Measurements from ENCODE around the gene SCCPDH.

The SCCPDH gene

DNA sequence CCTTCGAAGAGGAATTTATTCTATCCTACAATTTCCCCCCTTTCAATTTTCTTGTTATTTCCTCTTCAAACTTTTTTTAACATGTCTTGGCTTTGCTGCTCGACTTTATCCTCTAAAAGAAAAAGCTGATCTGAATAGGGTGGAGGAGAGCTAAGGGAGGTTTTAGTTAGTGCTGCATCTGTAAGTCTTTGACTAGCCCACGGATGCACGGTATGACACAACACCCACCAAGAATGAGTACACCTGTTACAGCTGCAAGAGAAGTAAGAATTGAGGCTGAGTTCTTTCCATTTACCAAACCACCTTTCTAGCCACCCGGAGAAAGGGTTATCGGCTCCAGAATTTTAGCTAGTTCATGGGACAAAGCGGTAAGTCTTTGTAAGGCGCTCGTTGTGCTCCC is 23.8 kb downstream of the SCCPDH start:
- Histone ChIP-seq H3K4me1 (ENCODE audit: low read length) (no peaks in the 10 kb centered on the region), H3K9ac (ENCODE audit: low read length) (no peak overlapping the region), H3K4me3 (ENCODE audit: low read length) (no peak overlapping the region), H3K79me2 (ENCODE audit: low read length) (no peaks in the 10 kb centered on the region), H2AFZ (ENCODE audit: low read length) (no peak overlapping the region), H3K27ac (ENCODE audit: low read length) (no peak overlapping the region), H4K20me1 (ENCODE audit: insufficient read depth, low read length) (no peaks in the 10 kb centered on the region), H3K9me3 (replicated peaks; ENCODE audit: insufficient read depth, low read length) (no peaks in the 10 kb centered on the region), H3K27me3 (replicated peaks; ENCODE audit: insufficient read depth, low read length) (no peaks in the 10 kb centered on the region), H3F3A (ENCODE audit: insufficient read depth, low read length) (no peaks in the 10 kb centered on the region), H3K9me2 (replicated peaks; ENCODE audit: insufficient read depth, low read length) (no peaks in the 10 kb centered on the region), H3K36me3 (replicated peaks; ENCODE audit: insufficient read depth, low read length) (no peaks in the 10 kb centered on the region), H3K4me2 (ENCODE audit: low read depth, low read length) (no peak overlapping the region)
- no peak for DNase-seq
- TF ChIP-seq EZH2 (optimal IDR thresholded peaks at IDR 0.05; ENCODE audit: low read depth, low read length) (no peak), EZH2phosphoT487 (IDR thresholded peaks at IDR 0.05; ENCODE audit: low read length) (no peak), CTCF (IDR thresholded peaks at IDR 0.05; ENCODE audit: low read length) (no peak)

DNA sequence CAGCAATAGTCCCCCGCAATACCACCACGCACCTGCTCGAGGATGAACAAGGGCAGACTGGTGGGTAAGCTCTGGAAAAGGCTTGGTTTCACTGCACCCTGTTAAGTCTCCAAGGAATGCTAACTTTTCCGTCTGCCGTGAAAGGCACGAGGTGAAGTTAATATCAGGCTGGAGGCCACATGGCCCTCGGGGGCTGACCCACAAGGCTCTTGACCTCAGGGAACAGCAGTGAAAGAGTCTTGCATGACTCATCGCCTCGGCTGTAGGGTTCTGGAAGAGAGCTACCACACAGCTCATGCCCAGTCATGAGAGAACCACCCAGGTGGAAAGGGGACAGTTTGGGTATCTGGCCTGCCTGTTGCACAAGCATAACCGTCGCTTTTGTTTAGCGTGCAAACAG is 24.7 kb downstream of the SCCPDH start:
- no peak overlapping the region for H3K4me2 ChIP-seq (ENCODE audit: low read depth, low read length)
- no peak for DNase-seq

DNA sequence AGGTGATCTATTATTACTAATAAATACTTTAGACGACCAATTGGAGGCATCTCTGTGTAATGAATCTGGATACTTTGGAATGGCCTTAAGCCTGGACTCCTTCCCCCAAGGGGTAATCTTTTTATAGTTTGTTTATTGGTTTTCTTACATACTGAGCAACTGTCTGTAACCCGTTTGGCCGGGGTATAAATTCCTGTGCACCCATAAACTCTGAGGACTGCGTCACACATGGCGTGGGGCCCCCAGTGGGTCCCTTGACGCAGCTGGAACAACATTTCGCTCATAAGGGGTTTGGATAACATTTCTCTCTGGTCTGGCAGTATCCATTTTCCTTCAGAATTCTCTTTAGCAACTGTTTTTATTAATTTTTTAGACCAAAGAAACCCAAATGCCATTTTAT is 26.5 kb downstream of the SCCPDH start:
- no peaks in the 10 kb centered on the region for H3K79me2 ChIP-seq (ENCODE audit: low read length)
- no peak for TF ChIP-seq EZH2 (optimal IDR thresholded peaks at IDR 0.05; ENCODE audit: low read depth, low read length)
- no peak for TF ChIP-seq CTCF (IDR thresholded peaks at IDR 0.05; ENCODE audit: low read length)
- TF ChIP-seq EZH2phosphoT487 (IDR thresholded peaks at IDR 0.05; ENCODE audit: low read length), result no peak
- H2AFZ ChIP-seq (ENCODE audit: low read length), result no peak overlapping the region
- H3K27me3 ChIP-seq (replicated peaks; ENCODE audit: insufficient read depth, low read length), result no peaks in the 10 kb centered on the region
- no peak overlapping the region for H3K4me3 ChIP-seq (ENCODE audit: low read length)
- no peaks in the 10 kb centered on the region for H3K9me2 ChIP-seq (replicated peaks; ENCODE audit: insufficient read depth, low read length)
- H3K36me3 ChIP-seq (replicated peaks; ENCODE audit: insufficient read depth, low read length), result no peaks in the 10 kb centered on the region
- H3K9ac ChIP-seq (ENCODE audit: low read length), result no peak overlapping the region
- no peak overlapping the region for H3K27ac ChIP-seq (ENCODE audit: low read length)
- H3K4me1 ChIP-seq (ENCODE audit: low read length), result no peaks in the 10 kb centered on the region
- no peaks in the 10 kb centered on the region for H4K20me1 ChIP-seq (ENCODE audit: insufficient read depth, low read length)
- no peak for DNase-seq
- H3K4me2 ChIP-seq (ENCODE audit: low read depth, low read length), result no peak overlapping the region
- no peaks in the 10 kb centered on the region for H3K9me3 ChIP-seq (replicated peaks; ENCODE audit: insufficient read depth, low read length)
- no peaks in the 10 kb centered on the region for H3F3A ChIP-seq (ENCODE audit: insufficient read depth, low read length)

More for the DNA sequence above, 24.7 kb downstream of the SCCPDH start:
- Histone ChIP-seq H3K9me3 (replicated peaks; ENCODE audit: insufficient read depth, low read length) (no peaks in the 10 kb centered on the region), H2AFZ (ENCODE audit: low read length) (no peak overlapping the region), H3K4me1 (ENCODE audit: low read length) (no peaks in the 10 kb centered on the region), H3K9ac (ENCODE audit: low read length) (no peak overlapping the region), H3K36me3 (replicated peaks; ENCODE audit: insufficient read depth, low read length) (no peaks in the 10 kb centered on the region), H3K27me3 (replicated peaks; ENCODE audit: insufficient read depth, low read length) (no peaks in the 10 kb centered on the region), H3K4me3 (ENCODE audit: low read length) (no peak overlapping the region), H3F3A (ENCODE audit: insufficient read depth, low read length) (no peaks in the 10 kb centered on the region), H3K27ac (ENCODE audit: low read length) (no peak overlapping the region), H4K20me1 (ENCODE audit: insufficient read depth, low read length) (no peaks in the 10 kb centered on the region), H3K79me2 (ENCODE audit: low read length) (no peaks in the 10 kb centered on the region), H3K9me2 (replicated peaks; ENCODE audit: insufficient read depth, low read length) (no peaks in the 10 kb centered on the region)
- no peak for TF ChIP-seq EZH2 (optimal IDR thresholded peaks at IDR 0.05; ENCODE audit: low read depth, low read length)
- TF ChIP-seq CTCF (IDR thresholded peaks at IDR 0.05; ENCODE audit: low read length), result no peak
- TF ChIP-seq EZH2phosphoT487 (IDR thresholded peaks at IDR 0.05; ENCODE audit: low read length), result no peak

Data from MM.1S (cell line).